Prostate gland (tissue), 2 donors: Measurements from ENCODE around the gene GBX1.

Experiments
- CTCF ChIP-seq, 4 experiments: fragments of 200-600 bp in 2 of 4; fragments of 450-650 bp in 2 of 4; sonication (generic) in 2 of 4; IDR thresholded peaks; 1 replicate in 3 of 4; 2 replicates in 1 of 4; pipeline ENCODE4 v1.5.1; 2016 to 2019; ENCODE audit warnings: antibody characterized with exemption in 4 of 4, mild to moderate bottlenecking in 2 of 4, moderate library complexity in 2 of 4
- POLR2A ChIP-seq: fragments of 450-650 bp; IDR thresholded peaks from one replicate; pipeline ENCODE4 v1.6.1; 2016; ENCODE audit warnings: antibody characterized with exemption, mild to moderate bottlenecking
- POLR2AphosphoS5 ChIP-seq: sonication (generic); formaldehyde crosslinking; IDR thresholded peaks from one replicate; pipeline ENCODE4 v1.6.1; 2017; ENCODE audit warnings: antibody characterized with exemption

- TF ChIP-seq CTCF (IDR thresholded peaks at IDR 0.05) = no peak
- no peak for TF ChIP-seq POLR2A
- TF ChIP-seq POLR2AphosphoS5 = no peak
Observed at GRCh38 chr7:151137791-151138152, 29.7 kb downstream of the GBX1 start.
